ENCODE data around the gene SP2. TPM values are rescaled to one million over a fixed set of nuclear protein-coding genes. Genes with fewer than 3 reads are reported as not detected.

The SP2 gene
- total and polyA plus RNA-seq, 2 of the 8 experiments (the other 6 are each of a cell fraction or from before 2014, with no cell fraction given): 5.6 to 13.8 TPM

DNA sequence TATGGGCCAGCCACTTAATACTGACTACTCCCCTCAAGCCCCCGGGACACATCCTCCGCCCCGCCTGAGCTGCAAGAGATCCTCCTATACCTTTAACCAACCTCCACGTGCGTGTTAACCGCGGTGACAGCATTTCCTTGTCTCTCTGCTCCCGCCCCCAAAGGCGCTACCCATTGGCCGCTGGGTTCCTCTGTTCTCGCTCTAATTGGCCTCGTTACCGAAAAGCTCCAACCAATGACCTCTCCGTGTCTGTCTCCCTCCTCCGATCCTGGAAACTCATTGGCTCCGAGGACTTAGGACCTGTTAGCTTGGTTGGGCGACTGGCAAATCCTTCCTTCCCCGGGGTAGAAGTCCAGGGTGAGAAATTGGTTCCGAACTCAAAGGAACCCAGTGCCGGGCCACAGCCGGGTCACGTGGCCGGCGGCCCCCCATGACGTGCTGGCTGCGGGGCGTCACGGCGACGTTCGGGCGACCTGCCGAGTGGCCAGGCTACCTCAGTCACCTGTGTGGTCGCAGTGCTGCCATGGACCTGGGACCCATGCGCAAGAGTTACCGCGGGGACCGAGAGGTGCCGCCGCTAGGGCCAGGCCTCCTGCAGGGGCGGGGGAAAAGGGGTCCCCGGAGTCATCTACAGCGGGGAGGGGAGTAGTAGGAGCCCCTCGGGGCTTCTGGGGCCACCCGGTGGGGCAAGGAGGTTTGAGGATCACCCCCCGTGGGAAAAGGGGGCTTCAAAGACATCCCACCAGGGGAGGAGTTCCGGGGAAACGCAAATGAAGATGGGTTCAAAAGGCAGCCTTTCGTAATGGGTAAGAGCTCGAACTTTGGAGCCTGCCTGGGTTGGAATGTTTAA lies 45.4 kb downstream of the SP2 start, which contains the start of gene PNPO (continued):
- TF ChIP-seq, protein P1, sequence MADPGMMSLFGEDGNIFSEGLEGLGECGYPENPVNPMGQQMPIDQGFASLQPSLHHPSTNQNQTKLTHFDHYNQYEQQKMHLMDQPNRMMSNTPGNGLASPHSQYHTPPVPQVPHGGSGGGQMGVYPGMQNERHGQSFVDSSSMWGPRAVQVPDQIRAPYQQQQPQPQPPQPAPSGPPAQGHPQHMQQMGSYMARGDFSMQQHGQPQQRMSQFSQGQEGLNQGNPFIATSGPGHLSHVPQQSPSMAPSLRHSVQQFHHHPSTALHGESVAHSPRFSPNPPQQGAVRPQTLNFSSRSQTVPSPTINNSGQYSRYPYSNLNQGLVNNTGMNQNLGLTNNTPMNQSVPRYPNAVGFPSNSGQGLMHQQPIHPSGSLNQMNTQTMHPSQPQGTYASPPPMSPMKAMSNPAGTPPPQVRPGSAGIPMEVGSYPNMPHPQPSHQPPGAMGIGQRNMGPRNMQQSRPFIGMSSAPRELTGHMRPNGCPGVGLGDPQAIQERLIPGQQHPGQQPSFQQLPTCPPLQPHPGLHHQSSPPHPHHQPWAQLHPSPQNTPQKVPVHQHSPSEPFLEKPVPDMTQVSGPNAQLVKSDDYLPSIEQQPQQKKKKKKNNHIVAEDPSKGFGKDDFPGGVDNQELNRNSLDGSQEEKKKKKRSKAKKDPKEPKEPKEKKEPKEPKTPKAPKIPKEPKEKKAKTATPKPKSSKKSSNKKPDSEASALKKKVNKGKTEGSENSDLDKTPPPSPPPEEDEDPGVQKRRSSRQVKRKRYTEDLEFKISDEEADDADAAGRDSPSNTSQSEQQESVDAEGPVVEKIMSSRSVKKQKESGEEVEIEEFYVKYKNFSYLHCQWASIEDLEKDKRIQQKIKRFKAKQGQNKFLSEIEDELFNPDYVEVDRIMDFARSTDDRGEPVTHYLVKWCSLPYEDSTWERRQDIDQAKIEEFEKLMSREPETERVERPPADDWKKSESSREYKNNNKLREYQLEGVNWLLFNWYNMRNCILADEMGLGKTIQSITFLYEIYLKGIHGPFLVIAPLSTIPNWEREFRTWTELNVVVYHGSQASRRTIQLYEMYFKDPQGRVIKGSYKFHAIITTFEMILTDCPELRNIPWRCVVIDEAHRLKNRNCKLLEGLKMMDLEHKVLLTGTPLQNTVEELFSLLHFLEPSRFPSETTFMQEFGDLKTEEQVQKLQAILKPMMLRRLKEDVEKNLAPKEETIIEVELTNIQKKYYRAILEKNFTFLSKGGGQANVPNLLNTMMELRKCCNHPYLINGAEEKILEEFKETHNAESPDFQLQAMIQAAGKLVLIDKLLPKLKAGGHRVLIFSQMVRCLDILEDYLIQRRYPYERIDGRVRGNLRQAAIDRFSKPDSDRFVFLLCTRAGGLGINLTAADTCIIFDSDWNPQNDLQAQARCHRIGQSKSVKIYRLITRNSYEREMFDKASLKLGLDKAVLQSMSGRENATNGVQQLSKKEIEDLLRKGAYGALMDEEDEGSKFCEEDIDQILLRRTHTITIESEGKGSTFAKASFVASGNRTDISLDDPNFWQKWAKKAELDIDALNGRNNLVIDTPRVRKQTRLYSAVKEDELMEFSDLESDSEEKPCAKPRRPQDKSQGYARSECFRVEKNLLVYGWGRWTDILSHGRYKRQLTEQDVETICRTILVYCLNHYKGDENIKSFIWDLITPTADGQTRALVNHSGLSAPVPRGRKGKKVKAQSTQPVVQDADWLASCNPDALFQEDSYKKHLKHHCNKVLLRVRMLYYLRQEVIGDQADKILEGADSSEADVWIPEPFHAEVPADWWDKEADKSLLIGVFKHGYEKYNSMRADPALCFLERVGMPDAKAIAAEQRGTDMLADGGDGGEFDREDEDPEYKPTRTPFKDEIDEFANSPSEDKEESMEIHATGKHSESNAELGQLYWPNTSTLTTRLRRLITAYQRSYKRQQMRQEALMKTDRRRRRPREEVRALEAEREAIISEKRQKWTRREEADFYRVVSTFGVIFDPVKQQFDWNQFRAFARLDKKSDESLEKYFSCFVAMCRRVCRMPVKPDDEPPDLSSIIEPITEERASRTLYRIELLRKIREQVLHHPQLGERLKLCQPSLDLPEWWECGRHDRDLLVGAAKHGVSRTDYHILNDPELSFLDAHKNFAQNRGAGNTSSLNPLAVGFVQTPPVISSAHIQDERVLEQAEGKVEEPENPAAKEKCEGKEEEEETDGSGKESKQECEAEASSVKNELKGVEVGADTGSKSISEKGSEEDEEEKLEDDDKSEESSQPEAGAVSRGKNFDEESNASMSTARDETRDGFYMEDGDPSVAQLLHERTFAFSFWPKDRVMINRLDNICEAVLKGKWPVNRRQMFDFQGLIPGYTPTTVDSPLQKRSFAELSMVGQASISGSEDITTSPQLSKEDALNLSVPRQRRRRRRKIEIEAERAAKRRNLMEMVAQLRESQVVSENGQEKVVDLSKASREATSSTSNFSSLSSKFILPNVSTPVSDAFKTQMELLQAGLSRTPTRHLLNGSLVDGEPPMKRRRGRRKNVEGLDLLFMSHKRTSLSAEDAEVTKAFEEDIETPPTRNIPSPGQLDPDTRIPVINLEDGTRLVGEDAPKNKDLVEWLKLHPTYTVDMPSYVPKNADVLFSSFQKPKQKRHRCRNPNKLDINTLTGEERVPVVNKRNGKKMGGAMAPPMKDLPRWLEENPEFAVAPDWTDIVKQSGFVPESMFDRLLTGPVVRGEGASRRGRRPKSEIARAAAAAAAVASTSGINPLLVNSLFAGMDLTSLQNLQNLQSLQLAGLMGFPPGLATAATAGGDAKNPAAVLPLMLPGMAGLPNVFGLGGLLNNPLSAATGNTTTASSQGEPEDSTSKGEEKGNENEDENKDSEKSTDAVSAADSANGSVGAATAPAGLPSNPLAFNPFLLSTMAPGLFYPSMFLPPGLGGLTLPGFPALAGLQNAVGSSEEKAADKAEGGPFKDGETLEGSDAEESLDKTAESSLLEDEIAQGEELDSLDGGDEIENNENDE (IDR thresholded peaks at IDR 0.05; ENCODE audit: insufficient replicate concordance, low read length): no peak
- TF ChIP-seq HDAC2 (IDR thresholded peaks at IDR 0.05; ENCODE audit: borderline replicate concordance in 1 of 2, low read depth in 2 of 2, low read length in 2 of 2) (no peak), HDAC6 (IDR thresholded peaks at IDR 0.05; ENCODE audit: low read depth, low read length) (no peak), CHD1 (IDR thresholded peaks at IDR 0.05; ENCODE audit: low read depth, low read length) (no peak), KDM1A (IDR thresholded peaks at IDR 0.05; ENCODE audit: borderline replicate concordance, low read length) (no peak), NRF1 (IDR thresholded peaks at IDR 0.05; ENCODE audit: low read depth, low read length) (no peak), SUZ12 (IDR thresholded peaks at IDR 0.05; ENCODE audit: low read length) (no peak), BACH1 (IDR thresholded peaks at IDR 0.05; ENCODE audit: low read length) (no peak), ZNF274 (IDR thresholded peaks at IDR 0.05; ENCODE audit: borderline replicate concordance, extremely low read depth, low read length) (no peak), FOSL1 (IDR thresholded peaks at IDR 0.05; ENCODE audit: insufficient read depth, low read depth, low read length) (no peak)
